Measurements from ENCODE around the gene VPS13C. TPM values are rescaled to one million over a fixed set of nuclear protein-coding genes. Genes with fewer than 3 reads are reported as not detected.

Gene VPS13C
- total and polyA plus RNA-seq, 12 donors = 18.9 to 114 (median 55.2) TPM

DNA sequence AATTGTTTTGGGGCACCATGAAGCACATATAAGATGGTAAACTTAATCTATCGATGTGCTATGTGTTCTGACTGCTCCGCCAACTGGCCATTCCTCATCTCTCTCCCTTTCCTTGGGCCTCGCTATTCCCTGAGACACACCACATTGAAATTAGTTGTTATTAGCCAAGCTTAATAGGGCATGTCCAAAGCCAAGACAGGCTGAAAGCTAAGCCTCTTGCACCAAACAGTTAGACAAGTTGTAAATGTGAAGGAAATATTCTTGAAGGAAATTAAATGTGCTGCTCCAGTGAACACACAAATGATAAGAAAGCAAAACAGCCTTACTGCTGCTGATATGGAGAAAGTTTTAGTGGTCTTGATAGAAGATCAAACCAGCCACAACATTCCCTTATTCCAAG is 45.8 kb upstream of the VPS13C start:
- Histone ChIP-seq H3K27me3 (no peaks in the 10 kb centered on the region), H3K4me3 (no peak overlapping the region), H3K36me3 (replicated peaks in 1 of 2) (no peaks in the 10 kb centered on the region), H3K4me1 (replicated peaks in 1 of 2) (peaks cover 13 to 24% of the 10 kb centered on the region in 2 donors), H3K9me3 (replicated peaks in 1 of 3) (no peaks in the 10 kb centered on the region), H3K27ac (no peak overlapping the region)
- TF ChIP-seq POLR2A (IDR thresholded peaks at IDR 0.05) = no peak
- TF ChIP-seq, protein P1, sequence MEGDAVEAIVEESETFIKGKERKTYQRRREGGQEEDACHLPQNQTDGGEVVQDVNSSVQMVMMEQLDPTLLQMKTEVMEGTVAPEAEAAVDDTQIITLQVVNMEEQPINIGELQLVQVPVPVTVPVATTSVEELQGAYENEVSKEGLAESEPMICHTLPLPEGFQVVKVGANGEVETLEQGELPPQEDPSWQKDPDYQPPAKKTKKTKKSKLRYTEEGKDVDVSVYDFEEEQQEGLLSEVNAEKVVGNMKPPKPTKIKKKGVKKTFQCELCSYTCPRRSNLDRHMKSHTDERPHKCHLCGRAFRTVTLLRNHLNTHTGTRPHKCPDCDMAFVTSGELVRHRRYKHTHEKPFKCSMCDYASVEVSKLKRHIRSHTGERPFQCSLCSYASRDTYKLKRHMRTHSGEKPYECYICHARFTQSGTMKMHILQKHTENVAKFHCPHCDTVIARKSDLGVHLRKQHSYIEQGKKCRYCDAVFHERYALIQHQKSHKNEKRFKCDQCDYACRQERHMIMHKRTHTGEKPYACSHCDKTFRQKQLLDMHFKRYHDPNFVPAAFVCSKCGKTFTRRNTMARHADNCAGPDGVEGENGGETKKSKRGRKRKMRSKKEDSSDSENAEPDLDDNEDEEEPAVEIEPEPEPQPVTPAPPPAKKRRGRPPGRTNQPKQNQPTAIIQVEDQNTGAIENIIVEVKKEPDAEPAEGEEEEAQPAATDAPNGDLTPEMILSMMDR (IDR thresholded peaks at IDR 0.05) = no peak
- intact Hi-C loops (cut with DNase I) = no loop called here
- no peak for DNase-seq
- 94 to 96% (median 96%) methylated on average over 3 of the region's 3 CpGs for WGBS, 4 donors

DNA sequence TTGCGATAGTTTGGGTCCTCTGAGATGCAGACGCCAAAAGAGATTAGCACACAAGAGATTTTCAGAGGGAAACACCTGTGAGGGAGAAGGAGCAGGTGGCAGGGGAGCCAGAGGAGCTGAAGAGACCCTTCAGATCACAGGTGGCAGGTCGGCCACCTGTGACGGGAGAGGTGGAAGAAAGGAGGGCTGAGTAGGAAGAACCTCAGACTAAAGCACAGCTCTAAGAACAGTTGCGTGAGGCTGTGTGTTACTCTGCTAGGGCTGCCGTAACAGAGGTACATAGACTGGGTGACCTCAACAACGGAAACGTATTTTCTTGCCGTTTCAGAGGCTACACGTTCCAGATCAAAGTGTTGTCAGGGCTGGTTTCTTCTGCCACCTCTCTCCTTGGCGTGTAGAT is 45.0 kb upstream of the VPS13C start:
- Histone ChIP-seq H3K4me3 (no peak overlapping the region), H3K9me3 (replicated peaks in 1 of 3) (no peaks in the 10 kb centered on the region), H3K36me3 (replicated peaks in 1 of 2) (no peaks in the 10 kb centered on the region), H3K27me3 (no peaks in the 10 kb centered on the region), H3K4me1 (replicated peaks in 1 of 2) (peaks cover 5 to 15% of the 10 kb centered on the region in 2 donors), H3K27ac (no peak overlapping the region)
- TF ChIP-seq, protein P1 (IDR thresholded peaks at IDR 0.05) = no peak
- no peak for TF ChIP-seq POLR2A (IDR thresholded peaks at IDR 0.05)
- no peak for DNase-seq
- intact Hi-C loops (cut with DNase I) = no loop called here
- WGBS, 4 donors = 91 to 96% (median 95%) methylated on average over 11 of the region's 11 CpGs

DNA sequence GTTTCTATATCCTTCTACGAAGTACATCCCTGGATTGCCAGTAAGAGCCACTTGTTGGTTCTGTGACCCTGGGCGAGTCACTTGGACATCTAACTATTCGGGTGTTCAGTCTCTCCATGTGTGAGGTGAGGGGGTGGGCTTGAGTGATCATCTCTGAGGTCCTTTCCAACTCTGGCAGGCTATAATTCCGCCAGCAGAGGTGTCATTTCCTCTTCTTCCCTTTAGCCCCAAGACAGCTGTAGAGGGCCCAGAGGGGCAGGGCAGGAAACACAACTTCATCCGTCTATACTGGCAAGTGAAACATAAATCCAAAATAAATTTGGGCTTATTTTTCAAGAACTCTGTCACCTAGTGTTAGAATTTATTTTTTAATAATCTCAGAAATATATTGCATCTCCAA is 44.6 kb upstream of the VPS13C start:
- TF ChIP-seq, protein P1 (IDR thresholded peaks at IDR 0.05) = no peak
- TF ChIP-seq POLR2A (IDR thresholded peaks at IDR 0.05) = no peak

GRCh38 chr15:62104401-62104800 is 44.2 kb upstream of the VPS13C start:
- no peaks in the 10 kb centered on the region for H3K9me3 ChIP-seq (replicated peaks in 1 of 3)
- H3K27me3 ChIP-seq = no peaks in the 10 kb centered on the region
- peaks cover 0 to 7% of the 10 kb centered on the region in 2 donors for H3K4me1 ChIP-seq (replicated peaks in 1 of 2)
- no peaks in the 10 kb centered on the region for H3K36me3 ChIP-seq (replicated peaks in 1 of 2)
- intact Hi-C loops (cut with DNase I) = no loop called here
- no peak for DNase-seq
- H3K4me3 ChIP-seq = no peak overlapping the region
- H3K27ac ChIP-seq = no peak overlapping the region
- WGBS, 4 donors = 70 to 100% (median 86%) methylated on average over 3 of the region's 3 CpGs
- TF ChIP-seq POLR2A (IDR thresholded peaks at IDR 0.05) = no peak
- TF ChIP-seq, protein P1 (IDR thresholded peaks at IDR 0.05) = no peak

More for the DNA sequence above, 44.6 kb upstream of the VPS13C start:
- 67 to 81% (median 72%) methylated on average over 5 of the region's 5 CpGs for WGBS, 4 donors
- no peaks in the 10 kb centered on the region for H3K9me3 ChIP-seq (replicated peaks in 1 of 3)
- no peak overlapping the region for H3K4me3 ChIP-seq
- peaks cover under 1 to 11% of the 10 kb centered on the region in 2 donors for H3K4me1 ChIP-seq (replicated peaks in 1 of 2)
- H3K27ac ChIP-seq = no peak overlapping the region
- no peak for DNase-seq
- H3K27me3 ChIP-seq = no peaks in the 10 kb centered on the region
- H3K36me3 ChIP-seq (replicated peaks in 1 of 2) = no peaks in the 10 kb centered on the region
- intact Hi-C loops (cut with DNase I) = no loop called here
